H1 (cell line): ENCODE results near the gene GLB1L2. TPM values are rescaled to one million over a fixed set of nuclear protein-coding genes. Genes with fewer than 3 reads are reported as not detected.

Source experiments
- ATF2 ChIP-seq: IDR thresholded peaks from 2 replicates; pipeline ENCODE4 v1.6.1; 2012; ENCODE audit warnings: low read length, inconsistent platforms
- CHD7 ChIP-seq: fragments of 300-600 bp; sonication (generic); IDR thresholded peaks from 2 replicates; pipeline ENCODE4 v1.7.1; 2012; ENCODE audit warnings: low read length, moderate library complexity, mild to moderate bottlenecking, inconsistent platforms; ENCODE audit not compliant: insufficient replicate concordance
- CTBP2 ChIP-seq: IDR thresholded peaks from 2 replicates; pipeline ENCODE4 v1.7.0; 2011; ENCODE audit warnings: borderline replicate concordance, mild to moderate bottlenecking, moderate library complexity, mixed read lengths, low read length; ENCODE audit not compliant: insufficient read depth, insufficient read length
- E2F6 ChIP-seq: IDR thresholded peaks from 2 replicates; pipeline ENCODE4 v1.6.1; 2012; ENCODE audit warnings: inconsistent platforms
- GABPA ChIP-seq: IDR thresholded peaks from 2 replicates; pipeline ENCODE4 v1.6.1; 2011; ENCODE audit warnings: mild to moderate bottlenecking, low read length, moderate library complexity, borderline replicate concordance; ENCODE audit not compliant: insufficient read depth
- POLR2AphosphoS5 ChIP-seq: IDR thresholded peaks from 2 replicates; pipeline ENCODE4 v1.6.1; 2011; ENCODE audit warnings: low read depth, low read length
- RFX5 ChIP-seq: IDR thresholded peaks from 2 replicates; pipeline ENCODE4 v1.6.1; 2011; ENCODE audit warnings: low read depth, low read length, improper control_type of control experiment, borderline replicate concordance
- SUZ12 ChIP-seq: fragments of 200-600 bp; sonication (generic); IDR thresholded peaks from 2 replicates; pipeline ENCODE4 v1.6.1; 2012; ENCODE audit warnings: mild to moderate bottlenecking, inconsistent platforms, low read length, moderate library complexity, mixed read lengths
- TAF7 ChIP-seq: optimal IDR thresholded peaks from 2 replicates; pipeline ENCODE3; 2011; ENCODE audit warnings: low read depth, mild to moderate bottlenecking, inconsistent platforms, low read length, moderate library complexity, borderline replicate concordance
- polyA plus RNA-seq, 7 experiments: library from polyadenylated mRNA; depleted of rRNA in 3 of 7; stranded (reverse) in 5 of 7; unstranded in 2 of 7; fragments of >200 nt in 5 of 7; fragments of 200-250 nt in 2 of 7; gene quantifications; 1 replicate in 5 of 7; 2 replicates in 1 of 7; 4 replicates in 1 of 7; pipeline versions ENCODE4 v1.2.1 to v1.2.3, GENCODE V29; 2011 to 2013; ENCODE audit warnings: missing spikeins in 2 of 7, mixed read lengths in 2 of 7
- total RNA-seq: library from RNA; stranded (reverse); fragmentation: NEBNext Ultra II Directional; extraction: Animal tissue kit (Norgen Biotek cat#: 25700); gene quantifications from 2 replicates; pipeline ENCODE4 v1.2.1, GENCODE V29; 2021

Gene GLB1L2
- total and polyA plus RNA-seq, 2 of the 8 experiments (the other 6 are each of a cell fraction or from before 2014, with no cell fraction given) = 4.4 to 7.9 TPM

GRCh38 chr11:134291196-134291595 lies 40.6 kb upstream of the GLB1L2 start (continued):
- TF ChIP-seq CHD7 (no peak), ATF2 (no peak), POLR2AphosphoS5 (no peak), RFX5 (no peak), GABPA (no peak), E2F6 (no peak), SUZ12 (no peak), TAF7 (no peak), CTBP2 (no peak)
